ENCODE results near the gene UBLCP1.

- TF ChIP-seq CTCF (IDR thresholded peaks at IDR 0.05) (no peak), EZH2 (IDR thresholded peaks at IDR 0.05; ENCODE audit: borderline replicate concordance, insufficient read depth, low read depth, low read length, poor library complexity, severe bottlenecking) (no peak)
Measured at GRCh38 chr5:159231167-159231566, 31.9 kb upstream of the UBLCP1 start.
